AG10803 (cell line): ENCODE data around the gene KCNK10.

Experiments used
- DNase-seq: peaks from one replicate; pipeline ENCODE4 v3.0.0; 2010; ENCODE audit warnings: low read depth
- H3K4me3 ChIP-seq: 2 replicates; pipeline ENCODE4 v1.5.1; 2011; ENCODE audit warnings: mild to moderate bottlenecking, low read length, control low read depth
- CTCF ChIP-seq: conservative IDR thresholded peaks from 2 replicates; pipeline ENCODE4 v1.5.1; 2011; ENCODE audit warnings: mild to moderate bottlenecking, low read length, control low read depth, inconsistent platforms

Gene KCNK10

DNA sequence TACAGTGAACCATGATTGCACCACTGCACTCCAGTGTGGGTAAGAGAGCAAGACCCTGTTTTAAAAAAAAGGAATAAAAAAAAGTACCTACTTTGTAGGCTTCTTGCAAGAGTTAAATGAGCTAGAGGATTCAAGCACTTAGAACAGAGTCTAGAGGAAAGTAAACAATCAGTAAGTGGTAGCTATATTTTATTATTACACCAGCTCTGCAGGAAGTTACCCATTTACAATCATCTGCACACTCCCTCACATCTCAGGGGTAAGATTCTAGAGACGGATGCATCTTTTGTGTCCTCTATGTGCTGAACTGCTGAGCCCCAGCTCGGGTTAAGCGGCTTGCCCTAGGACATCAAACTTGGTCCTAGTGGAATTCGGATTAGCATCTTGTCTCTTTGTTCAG, 67.3 kb downstream of the KCNK10 start:
- no peak for DNase-seq
- no peak overlapping the region for H3K4me3 ChIP-seq
- TF ChIP-seq CTCF, result no peak

DNA sequence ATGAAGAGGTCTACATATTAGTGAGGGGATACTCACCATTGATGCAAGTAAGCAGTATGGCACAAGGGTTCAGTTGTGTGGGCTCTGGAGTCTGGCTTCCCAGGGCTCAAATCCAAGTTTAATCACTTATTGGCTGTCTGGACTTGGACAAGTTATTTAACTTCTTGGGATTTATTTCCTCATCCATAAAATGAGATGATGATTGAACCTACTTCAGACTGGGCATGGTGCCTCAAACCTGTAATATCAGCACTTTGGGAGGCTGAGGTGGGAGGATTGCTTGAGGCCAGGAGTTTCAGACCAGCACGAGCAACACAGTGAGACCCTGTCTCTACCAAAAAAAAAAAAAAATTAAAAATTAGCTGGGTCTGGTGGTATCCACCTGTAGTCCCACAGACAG, 67.9 kb downstream of the KCNK10 start:
- no peak overlapping the region for H3K4me3 ChIP-seq
- no peak for TF ChIP-seq CTCF
- no peak for DNase-seq

DNA sequence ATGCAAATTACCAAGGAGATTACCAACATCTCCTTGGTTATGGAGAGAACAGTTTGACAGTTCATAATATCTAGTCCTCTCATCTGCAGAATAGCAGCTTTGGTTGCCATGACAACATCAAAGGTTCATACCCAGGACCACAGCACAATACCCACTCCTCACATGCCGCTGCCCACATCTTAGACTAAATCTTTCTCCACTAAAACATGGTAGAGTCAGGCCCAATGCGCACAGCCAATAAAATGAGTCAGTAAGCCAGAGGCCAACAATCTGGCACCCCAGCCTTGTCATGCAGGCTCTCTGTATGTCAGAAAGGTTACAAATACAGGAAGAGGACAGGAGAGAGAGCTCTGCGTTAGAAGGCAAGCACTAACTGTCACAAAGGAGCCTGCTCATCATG, 70.6 kb downstream of the KCNK10 start:
- TF ChIP-seq CTCF, result no peak

DNA sequence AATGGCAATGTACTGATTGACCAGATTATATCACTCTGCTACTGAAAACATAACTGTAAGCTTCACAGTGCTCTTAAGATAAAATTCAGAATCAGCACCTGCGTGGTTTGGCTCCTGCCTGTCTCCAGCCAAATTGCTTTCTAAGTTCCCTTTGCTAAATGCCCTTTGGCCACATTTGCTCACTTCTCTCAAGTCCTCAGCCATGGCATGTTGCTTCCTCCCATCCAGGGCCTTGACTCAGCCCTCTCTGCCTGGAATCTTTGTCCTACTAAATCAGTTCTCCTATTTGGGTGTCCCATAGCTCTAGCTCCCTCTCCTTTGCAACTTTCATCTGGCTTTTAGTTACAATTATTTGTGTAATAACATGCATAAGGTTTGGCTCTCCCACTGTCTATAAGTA, 71.4 kb downstream of the KCNK10 start:
- no peak for DNase-seq
- no peak for TF ChIP-seq CTCF
- no peak overlapping the region for H3K4me3 ChIP-seq

More for the DNA sequence above, 70.6 kb downstream of the KCNK10 start:
- H3K4me3 ChIP-seq, result no peak overlapping the region
- DNase-seq, result no peak

- H3K4me3 ChIP-seq, result no peak overlapping the region
- DNase-seq, result no peak
- no peak for TF ChIP-seq CTCF
Observed at GRCh38 chr14:88249266-88249665, 73.8 kb downstream of the KCNK10 start.

DNA sequence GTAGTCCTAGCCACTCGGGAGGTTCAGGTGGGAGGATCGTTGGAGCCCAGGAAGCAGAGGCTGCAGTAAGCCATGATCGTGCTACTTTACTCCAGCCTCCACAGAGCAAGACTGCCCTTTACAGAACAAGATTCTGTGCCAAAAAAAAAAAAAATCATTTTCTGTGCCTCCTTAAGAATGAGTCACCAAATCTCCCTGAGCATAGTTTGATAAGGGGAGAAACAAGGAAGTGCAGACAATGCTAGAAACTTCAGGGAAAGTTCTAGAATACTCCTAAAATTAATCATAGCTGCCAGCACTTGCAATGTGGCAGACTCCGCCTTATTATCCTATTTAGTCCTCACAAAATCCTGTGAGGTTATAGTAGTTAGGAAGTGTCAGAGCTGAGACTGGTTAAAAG, 74.5 kb downstream of the KCNK10 start:
- no peak for DNase-seq
- TF ChIP-seq CTCF, result no peak
- H3K4me3 ChIP-seq, result no peak overlapping the region

GRCh38 chr14:88247228-88247627, 75.8 kb downstream of the KCNK10 start:
- TF ChIP-seq CTCF, result no peak
- no peak overlapping the region for H3K4me3 ChIP-seq
- no peak for DNase-seq
